GM12878 (cell line): ENCODE data around the gene TSPO. TPM values are rescaled to one million over a fixed set of nuclear protein-coding genes. Genes with fewer than 3 reads are reported as not detected.

Experiments
- ATAC-seq: fragments of 200-7000 bp; cut with Tn5 transposase; 3 replicates; pipeline ENCODE4 v1.9.1; 2020; ENCODE audit warnings: mild to moderate bottlenecking, moderate library complexity
- BruUV-seq: library from RNA; stranded (reverse); fragments of 400-500 nt; replicated peaks from 2 replicates; lab custom pipeline; 2021; lab: Mats Ljungman, UMichigan
- CTCF ChIA-PET: fragments of 300-600 bp; sonication (Branson Sonifier 250); formaldehyde crosslinking; extraction: SDS; loops from one replicate; lab custom pipeline; 2021; ENCODE audit warnings: inconsistent platforms; lab: Yijun Ruan, JAX
- POLR2A ChIA-PET: fragments of 350-600 bp; formaldehyde crosslinking; extraction: SDS; loops from one replicate; lab custom pipeline; 2021; ENCODE audit warnings: inconsistent platforms; lab: Charles Lee
- RAD21 ChIA-PET: fragments of 300-600 bp; sonication (Branson Sonifier 250); formaldehyde crosslinking; loops from one replicate; lab custom pipeline; 2023; ENCODE audit warnings: antibody characterized with exemption; ENCODE audit not compliant: unreplicated experiment; lab: Charles Lee
- SMC1A ChIA-PET: fragments of 300-600 bp; sonication (Branson Sonifier 250); formaldehyde crosslinking; loops from one replicate; lab custom pipeline; 2023; ENCODE audit not compliant: unreplicated experiment, uncharacterized antibody; lab: Charles Lee
- DNase-seq: peaks from one replicate; pipeline ENCODE4 v3.0.0-alpha.2; 2011; ENCODE audit warnings: low read depth, low spot score
- FAIRE-seq: peaks from 3 replicates; lab custom pipeline; 2011; peaks lifted over from hg19 to GRCh38; lab: Jason Lieb, UNC
- H2AFZ ChIP-seq: 2 replicates; pipeline ENCODE4 v1.6.0; 2011; ENCODE audit warnings: low read depth, low read length, control low read depth; ENCODE audit not compliant: control insufficient read depth
- H3K27ac ChIP-seq: 2 replicates; pipeline ENCODE4 v1.5.1; 2011; ENCODE audit warnings: control low read depth; ENCODE audit not compliant: control insufficient read depth, insufficient read depth
- H3K27me3 ChIP-seq, 2 experiments: replicated peaks in 1 of 2; 2 replicates each; pipeline versions ENCODE4 v1.6.0 to v1.6.1; 2011; ENCODE audit warnings: low read length in 1 of 2; ENCODE audit not compliant: control insufficient read depth in 2 of 2, insufficient read depth in 2 of 2
- H3K36me3 ChIP-seq, 2 experiments: 2 replicates each; pipeline ENCODE4 v1.5.1; 2011; ENCODE audit warnings: low read length in 1 of 2; ENCODE audit not compliant: control insufficient read depth in 2 of 2, insufficient read depth in 2 of 2
- H3K4me1 ChIP-seq: 2 replicates; pipeline ENCODE4 v1.6.1; 2011; ENCODE audit warnings: mild to moderate bottlenecking, low read length, moderate library complexity, mixed read lengths; ENCODE audit not compliant: control insufficient read depth, insufficient read depth
- H3K4me2 ChIP-seq: 2 replicates; pipeline ENCODE4 v1.6.0; 2011; ENCODE audit warnings: control low read depth; ENCODE audit not compliant: control insufficient read depth, insufficient read depth
- H3K4me3 ChIP-seq: fragments of 200-600 bp; sonication (generic); 2 replicates; pipeline ENCODE4 v1.5.1; 2016
- H3K79me2 ChIP-seq: 2 replicates; pipeline ENCODE4 v1.6.0; 2011; ENCODE audit warnings: low read length; ENCODE audit not compliant: control insufficient read depth, insufficient read depth
- H3K9ac ChIP-seq: 2 replicates; pipeline ENCODE4 v1.8.0; 2011; ENCODE audit warnings: low read length, control low read depth, mixed read lengths; ENCODE audit not compliant: control insufficient read depth, insufficient read depth
- H3K9me3 ChIP-seq: replicated peaks from 3 replicates; pipeline ENCODE4 v1.5.1; 2011; ENCODE audit warnings: mild to moderate bottlenecking, low read length; ENCODE audit not compliant: control insufficient read depth, insufficient read depth
- H4K20me1 ChIP-seq: 2 replicates; pipeline ENCODE4 v1.6.0; 2011; ENCODE audit not compliant: control insufficient read depth, insufficient read depth
- ASH2L ChIP-seq: fragments of 300-600, 200-600 bp; sonication (generic); IDR thresholded peaks from 2 replicates; pipeline ENCODE4 v1.6.1; 2017; ENCODE audit warnings: low read depth, mild to moderate bottlenecking, borderline replicate concordance
- TCF12 ChIP-seq: IDR thresholded peaks from 2 replicates; pipeline ENCODE4 v1.6.1; 2011; ENCODE audit warnings: low read depth, mild to moderate bottlenecking, low read length
- TCF3 ChIP-seq: IDR thresholded peaks from 2 replicates; pipeline ENCODE4 v1.6.1; 2012; ENCODE audit warnings: low read depth, mild to moderate bottlenecking, low read length, borderline replicate concordance; ENCODE audit not compliant: insufficient read depth
- WGBS: methylation state at CpG from one replicate; pipeline ENCODE4 v1.1.6; 2016; ENCODE audit warnings: low lambda C conversion rate; ENCODE audit not compliant: insufficient replicate concordance, insufficient coverage; ENCODE audit errors: missing lambda C conversion rate; 5-methylcytosine and 5-hydroxymethylcytosine counted together
- in situ Hi-C: fragments of 300-500 bp; cut with MboI; formaldehyde crosslinking; loops from 9 replicates; pipeline ENCODE4 v1.14.3; 2018; ENCODE audit warnings: mixed read lengths
- intact Hi-C: fragments of 100-400 bp; cut with micrococcal nuclease; formaldehyde crosslinking; loops from one replicate; pipeline ENCODE4 v1.14.2; 2022; ENCODE audit not compliant: unreplicated experiment
- polyA plus RNA-seq, 11 experiments: library from polyadenylated mRNA; depleted of rRNA in 4 of 11; unstranded in 6 of 11; stranded (reverse) in 5 of 11; fragments of >200 nt; fragmentation: Nextera tagmentation in 4 of 11; fragmentation: Illumina TruSeq in 1 of 11; extraction: Ambion mirVana in 4 of 11; extraction: Trizol in 1 of 11; gene quantifications; 1 replicate in 1 of 11; 2 replicates in 10 of 11; pipeline versions ENCODE4 v1.2.1 to v1.2.3, GENCODE V29; 2011 to 2016; ENCODE audit warnings: inconsistent platforms in 2 of 11, missing spikeins in 2 of 11, low read depth in 1 of 11
- total RNA-seq, 4 experiments: library from RNA; depleted of rRNA in 3 of 4; stranded (reverse); fragments of >200 nt in 3 of 4; fragmentation: Illumina TruSeq in 1 of 4; extraction: Trizol in 1 of 4; gene quantifications; 2 replicates each; pipeline versions ENCODE4 v1.2.1 to v1.2.3, GENCODE V29; 2013 to 2021
- TF ChIP-seq, protein P1 (sequence below): fragments of 450-650 bp; IDR thresholded peaks from 2 replicates; pipeline ENCODE4 v1.6.1; 2017; ENCODE audit warnings: mild to moderate bottlenecking

TSPO gene
- total and polyA plus RNA-seq, 10 of the 15 experiments (the other 5 are each of a cell fraction or from before 2014, with no cell fraction given) = 1.4 to 50.5 (median 18.8) TPM

DNA sequence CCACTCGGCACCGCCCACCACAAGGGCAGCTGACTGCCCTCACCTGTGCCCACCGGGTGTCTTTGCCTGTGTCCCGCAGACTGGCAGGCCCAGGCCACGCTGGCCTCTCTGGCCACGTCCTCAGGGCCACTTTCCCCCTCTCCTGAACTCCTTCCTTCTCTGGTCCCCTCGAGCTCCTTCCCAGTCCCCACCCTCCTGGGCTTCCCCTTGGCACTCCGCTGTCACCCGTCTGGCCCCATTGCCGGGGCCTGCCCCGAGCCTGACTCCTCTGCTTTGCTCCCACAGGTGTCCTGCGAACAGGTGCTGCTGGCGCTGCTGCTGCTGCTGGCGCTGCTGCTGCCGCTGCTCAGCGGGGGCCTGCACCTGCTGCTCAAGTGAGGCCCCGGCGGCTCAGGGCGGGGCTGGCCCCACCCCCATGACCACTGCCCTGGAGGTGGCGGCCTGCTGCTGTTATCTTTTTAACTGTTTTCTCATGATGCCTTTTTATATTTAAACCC is 22.4 kb upstream of the TSPO start:
- Histone ChIP-seq H2AFZ (no peak overlapping the region), H3K4me2 (no peak overlapping the region), H3K9ac (no peak overlapping the region), H3K27me3 (no peaks in the 10 kb centered on the region), H3K9me3 (no peaks in the 10 kb centered on the region), H3K79me2 (no peaks in the 10 kb centered on the region), H4K20me1 (no peaks in the 10 kb centered on the region), H3K4me1 (peaks cover 31% of the 10 kb centered on the region), H3K4me3 (no peak overlapping the region), H3K27ac (no peak overlapping the region), H3K36me3 (peaks cover 1 to 4% of the 10 kb centered on the region in 2 experiments; a peak in 3 of 4 replicates)
- in situ Hi-C loops (no loop called here), intact Hi-C loops (no loop called here)
- BruUV-seq = no TSS peak
- SMC1A ChIA-PET = no interaction called here
- ATAC-seq (peak; percentile 41), FAIRE-seq (no peak), DNase-seq (no peak)
- 49% methylated on average over 18 of the region's 20 CpGs for WGBS
- RAD21 ChIA-PET = no interaction called here
- POLR2A ChIA-PET = no interaction called here
- TF ChIP-seq, protein P1, sequence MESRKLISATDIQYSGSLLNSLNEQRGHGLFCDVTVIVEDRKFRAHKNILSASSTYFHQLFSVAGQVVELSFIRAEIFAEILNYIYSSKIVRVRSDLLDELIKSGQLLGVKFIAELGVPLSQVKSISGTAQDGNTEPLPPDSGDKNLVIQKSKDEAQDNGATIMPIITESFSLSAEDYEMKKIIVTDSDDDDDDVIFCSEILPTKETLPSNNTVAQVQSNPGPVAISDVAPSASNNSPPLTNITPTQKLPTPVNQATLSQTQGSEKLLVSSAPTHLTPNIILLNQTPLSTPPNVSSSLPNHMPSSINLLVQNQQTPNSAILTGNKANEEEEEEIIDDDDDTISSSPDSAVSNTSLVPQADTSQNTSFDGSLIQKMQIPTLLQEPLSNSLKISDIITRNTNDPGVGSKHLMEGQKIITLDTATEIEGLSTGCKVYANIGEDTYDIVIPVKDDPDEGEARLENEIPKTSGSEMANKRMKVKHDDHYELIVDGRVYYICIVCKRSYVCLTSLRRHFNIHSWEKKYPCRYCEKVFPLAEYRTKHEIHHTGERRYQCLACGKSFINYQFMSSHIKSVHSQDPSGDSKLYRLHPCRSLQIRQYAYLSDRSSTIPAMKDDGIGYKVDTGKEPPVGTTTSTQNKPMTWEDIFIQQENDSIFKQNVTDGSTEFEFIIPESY = peak; percentile 65; the same call in 1 of the 2 replicates
- TF ChIP-seq ASH2L (no peak), TCF3 (peak; percentile 58; the same call in 1 of the 2 replicates), TCF12 (peak; percentile 82; the same call in 1 of the 2 replicates)
- CTCF ChIA-PET = no interaction called here
